Activated T-cell treated with anti-CD3 and anti-CD28 coated beads, Interleukin-2, amount 50 U/mL, for 1 hour (primary cell): Measurements from ENCODE around the gene EPHX1.
"Not testable (repeated sequence)": the region's sequence is repeated elsewhere in the genome, so short reads cannot be mapped to it uniquely, and the experiment has no call there.

Source experiments
- DNase-seq: peaks from one replicate; pipeline ENCODE4 v3.0.0-alpha.2; 2020

EPHX1 gene

GRCh38 chr1:225777583-225778336 is 32.2 kb upstream of the EPHX1 start, which contains the start of gene SRP9:
Gene SRP9 (plus strand): TSS chr1:225777826. CDS start chr1:225777941, 115 bp downstream.
- DNase-seq: peak; percentile 98

- no peak for DNase-seq
Observed at GRCh38 chr1:225778337-225778669, 31.6 kb upstream of the EPHX1 start.

GRCh38 chr1:225779165-225779564 is 30.8 kb upstream of the EPHX1 start:
- not testable (repeated sequence) for DNase-seq

- no peak for DNase-seq
Observed at GRCh38 chr1:225780134-225780533, 29.8 kb upstream of the EPHX1 start.

GRCh38 chr1:225780630-225781029 is 29.3 kb upstream of the EPHX1 start:
- DNase-seq: no peak

- DNase-seq: not testable (repeated sequence)
Observed at GRCh38 chr1:225789142-225789541, 20.8 kb upstream of the EPHX1 start.

GRCh38 chr1:225794954-225795353 is 15.0 kb upstream of the EPHX1 start:
- no peak for DNase-seq

- DNase-seq: not testable (repeated sequence)
Observed at GRCh38 chr1:225796097-225796496, 13.8 kb upstream of the EPHX1 start.

GRCh38 chr1:225801146-225801545 is 8.8 kb upstream of the EPHX1 start:
- DNase-seq: not testable (repeated sequence)

GRCh38 chr1:225806249-225806648 is 3.7 kb upstream of the EPHX1 start:
- no peak for DNase-seq

- not testable (repeated sequence) for DNase-seq
Observed at GRCh38 chr1:225806736-225807135, 3.2 kb upstream of the EPHX1 start.

- no peak for DNase-seq
Observed at GRCh38 chr1:225808136-225808535, 1.8 kb upstream of the EPHX1 start.

- not testable (repeated sequence) for DNase-seq
Observed at GRCh38 chr1:225810579-225811538, 935 bp downstream of the EPHX1 start.

GRCh38 chr1:225811622-225812487 is 1.9 kb downstream of the EPHX1 start:
- DNase-seq: no peak

GRCh38 chr1:225812488-225813213 is 2.7 kb downstream of the EPHX1 start:
- no peak for DNase-seq

- DNase-seq: no peak
Observed at GRCh38 chr1:225813214-225813964, 3.5 kb downstream of the EPHX1 start.

GRCh38 chr1:225814381-225814780 is 4.5 kb downstream of the EPHX1 start:
- no peak for DNase-seq

GRCh38 chr1:225815090-225815489 is 5.2 kb downstream of the EPHX1 start:
- not testable (repeated sequence) for DNase-seq

GRCh38 chr1:225815526-225816178 is 5.7 kb downstream of the EPHX1 start:
- DNase-seq: no peak

GRCh38 chr1:225816643-225817538 is 7.0 kb downstream of the EPHX1 start:
- DNase-seq: no peak
